SK-N-SH treated with all-trans-retinoic acid at 6 μM for 48 hours (cell line): ENCODE measurements around the gene AGPS.

Experiments used
- ATAC-seq: fragments of 200-7000 bp; cut with Tn5 transposase; 3 replicates; pipeline ENCODE4 v1.9.1; 2020; ENCODE audit warnings: mild to moderate bottlenecking, moderate library complexity
- ARNTL ChIP-seq: fragments of 450-650 bp; formaldehyde crosslinking; IDR thresholded peaks from 2 replicates; pipeline ENCODE4 v1.5.0; 2020; ENCODE audit warnings: low read depth, mild to moderate bottlenecking, moderate library complexity, borderline replicate concordance
- BACH2 ChIP-seq: fragments of 250-450 bp; sonication (Bioruptor Pico); IDR thresholded peaks from 2 replicates; pipeline ENCODE4 v1.9.0; 2021; ENCODE audit warnings: mild to moderate bottlenecking, borderline replicate concordance
- CSDC2 ChIP-seq: fragments of 250-450 bp; sonication (Bioruptor Pico); IDR thresholded peaks from 2 replicates; pipeline ENCODE4 v1.5.0; 2020; ENCODE audit warnings: mild to moderate bottlenecking, moderate library complexity
- CSRNP3 ChIP-seq: fragments of 250-450 bp; sonication (Bioruptor Pico); IDR thresholded peaks from 2 replicates; pipeline ENCODE4 v1.5.1; 2021; ENCODE audit warnings: mild to moderate bottlenecking, moderate library complexity
- ESRRG ChIP-seq: fragments of 250-450 bp; sonication (Bioruptor Pico); IDR thresholded peaks from 2 replicates; pipeline ENCODE4 v1.6.1; 2021; ENCODE audit warnings: mild to moderate bottlenecking
- GLIS3 ChIP-seq: fragments of 250-450 bp; sonication (Bioruptor Pico); IDR thresholded peaks from 2 replicates; pipeline ENCODE4 v1.5.0; 2020; ENCODE audit warnings: mild to moderate bottlenecking, moderate library complexity
- ISL1 ChIP-seq: fragments of 250-450 bp; sonication (Bioruptor Pico); IDR thresholded peaks from 2 replicates; pipeline ENCODE4 v2.1.2; 2022; ENCODE audit warnings: mild to moderate bottlenecking, moderate library complexity
- OSR1 ChIP-seq: fragments of 250-450 bp; sonication (Bioruptor Pico); IDR thresholded peaks from 2 replicates; pipeline ENCODE4 v1.8.0; 2022; ENCODE audit warnings: moderate library complexity, mild to moderate bottlenecking, inconsistent platforms
- PATZ1 ChIP-seq: fragments of 250-450 bp; sonication (Bioruptor Pico); IDR thresholded peaks from 2 replicates; pipeline ENCODE4 v1.8.0; 2020; ENCODE audit warnings: mild to moderate bottlenecking, moderate library complexity, borderline replicate concordance
- POU6F1 ChIP-seq: fragments of 250-450 bp; sonication (Bioruptor Pico); IDR thresholded peaks from 2 replicates; pipeline ENCODE4 v1.8.0; 2021; ENCODE audit warnings: low read depth, mild to moderate bottlenecking, moderate library complexity, borderline replicate concordance
- PPARA ChIP-seq: fragments of 250-450 bp; sonication (Bioruptor Pico); IDR thresholded peaks from 2 replicates; pipeline ENCODE4 v1.5.0; 2020; ENCODE audit warnings: mild to moderate bottlenecking, borderline replicate concordance
- RARB ChIP-seq: fragments of 250-450 bp; sonication (Bioruptor Pico); IDR thresholded peaks from 2 replicates; pipeline ENCODE4 v1.8.0; 2021; ENCODE audit warnings: mild to moderate bottlenecking, moderate library complexity
- SNAI2 ChIP-seq: fragments of 250-450 bp; sonication (Bioruptor Pico); IDR thresholded peaks from 2 replicates; pipeline ENCODE4 v1.5.0; 2020; ENCODE audit warnings: mild to moderate bottlenecking, moderate library complexity
- TCF4 ChIP-seq: fragments of 250-450 bp; sonication (Bioruptor Pico); IDR thresholded peaks from 2 replicates; pipeline ENCODE4 v1.8.0; 2021; ENCODE audit warnings: mild to moderate bottlenecking, moderate library complexity, borderline replicate concordance
- TOX ChIP-seq: fragments of 250-450 bp; sonication (Bioruptor Pico); IDR thresholded peaks from 2 replicates; pipeline ENCODE4 v1.8.0; 2021; ENCODE audit warnings: mild to moderate bottlenecking, moderate library complexity, borderline replicate concordance
- TSHZ2 ChIP-seq: fragments of 250-450 bp; sonication (Bioruptor Pico); IDR thresholded peaks from 2 replicates; pipeline ENCODE4 v1.5.0; 2020; ENCODE audit warnings: mild to moderate bottlenecking, moderate library complexity
- ZC3H10 ChIP-seq: fragments of 250-450 bp; sonication (Bioruptor Pico); IDR thresholded peaks from 2 replicates; pipeline ENCODE4 v1.5.1; 2021; ENCODE audit warnings: mild to moderate bottlenecking, moderate library complexity
- ZFP3 ChIP-seq: fragments of 250-450 bp; sonication (Bioruptor Pico); IDR thresholded peaks from 2 replicates; pipeline ENCODE4 v1.5.0; 2020; ENCODE audit warnings: mild to moderate bottlenecking, moderate library complexity
- ZFP30 ChIP-seq: fragments of 450-650 bp; formaldehyde crosslinking; IDR thresholded peaks from 2 replicates; pipeline ENCODE4 v1.5.0; 2022; ENCODE audit warnings: mild to moderate bottlenecking, moderate library complexity
- ZNF565 ChIP-seq: fragments of 450-650 bp; formaldehyde crosslinking; conservative IDR thresholded peaks from 2 replicates; pipeline ENCODE4 v1.5.0; 2020; ENCODE audit warnings: low read depth, mild to moderate bottlenecking, moderate library complexity
- ZNF8 ChIP-seq: fragments of 450-650 bp; formaldehyde crosslinking; IDR thresholded peaks from 2 replicates; pipeline ENCODE4 v1.5.0; 2020; ENCODE audit warnings: mild to moderate bottlenecking, moderate library complexity

The AGPS gene

GRCh38 chr2:177380181-177380580 lies 12.4 kb upstream of the AGPS start:
- TF ChIP-seq CSRNP3 (CRISPR knock-in tag), result no peak
- TF ChIP-seq ZNF565 (CRISPR knock-in tag), result no peak
- TF ChIP-seq ISL1 (CRISPR knock-in tag), result no peak
- no peak for TF ChIP-seq CSDC2 (CRISPR knock-in tag)
- TF ChIP-seq TSHZ2 (CRISPR knock-in tag), result no peak
- no peak for TF ChIP-seq GLIS3 (CRISPR knock-in tag)
- TF ChIP-seq ZC3H10 (CRISPR knock-in tag), result no peak
- TF ChIP-seq ARNTL, result no peak
- no peak for TF ChIP-seq ZNF8 (CRISPR knock-in tag)
- TF ChIP-seq TOX (CRISPR knock-in tag), result no peak
- no peak for TF ChIP-seq ESRRG
- TF ChIP-seq PATZ1 (CRISPR knock-in tag), result no peak
- TF ChIP-seq OSR1 (CRISPR knock-in tag), result no peak
- no peak for TF ChIP-seq RARB (CRISPR knock-in tag)
- ATAC-seq, result no peak

- ATAC-seq, result no peak
- TF ChIP-seq ISL1 (CRISPR knock-in tag) (no peak), CSDC2 (CRISPR knock-in tag) (no peak), PATZ1 (CRISPR knock-in tag) (no peak), PPARA (CRISPR knock-in tag) (no peak), ZFP3 (no peak), RARB (CRISPR knock-in tag) (no peak), ZNF8 (CRISPR knock-in tag) (no peak), SNAI2 (CRISPR knock-in tag) (no peak), ZFP30 (CRISPR knock-in tag) (no peak), OSR1 (CRISPR knock-in tag) (no peak), CSRNP3 (CRISPR knock-in tag) (no peak), ZNF565 (CRISPR knock-in tag) (no peak), ZC3H10 (CRISPR knock-in tag) (no peak)
- TF ChIP-seq, all 23 proteins: peak for 0
Observed at GRCh38 chr2:177383935-177384334, 8.6 kb upstream of the AGPS start.

- no peak for TF ChIP-seq OSR1 (CRISPR knock-in tag)
- no peak for TF ChIP-seq ISL1 (CRISPR knock-in tag)
- TF ChIP-seq ARNTL, result no peak
- TF ChIP-seq CSRNP3 (CRISPR knock-in tag), result no peak
- TF ChIP-seq PPARA (CRISPR knock-in tag), result no peak
- no peak for TF ChIP-seq RARB (CRISPR knock-in tag)
- TF ChIP-seq ZC3H10 (CRISPR knock-in tag), result no peak
- TF ChIP-seq ZNF8 (CRISPR knock-in tag), result no peak
- TF ChIP-seq ZFP30 (CRISPR knock-in tag), result no peak
- no peak for TF ChIP-seq TCF4 (CRISPR knock-in tag)
- TF ChIP-seq SNAI2 (CRISPR knock-in tag), result no peak
- no peak for TF ChIP-seq BACH2
- TF ChIP-seq GLIS3 (CRISPR knock-in tag), result no peak
- no peak for TF ChIP-seq ZFP3
- no peak for TF ChIP-seq TOX (CRISPR knock-in tag)
- no peak for TF ChIP-seq PATZ1 (CRISPR knock-in tag)
- TF ChIP-seq ESRRG, result no peak
- TF ChIP-seq POU6F1 (CRISPR knock-in tag), result no peak
- ATAC-seq, result no peak
Observed at GRCh38 chr2:177385151-177385550, 7.4 kb upstream of the AGPS start.
